MCF 10A (cell line): ENCODE results near the gene PRKG1. TPM values are rescaled to one million over a fixed set of nuclear protein-coding genes. Genes with fewer than 3 reads are reported as not detected.

Source experiments
- BruUV-seq: library from RNA; stranded (reverse); fragments of 400-500 nt; replicated peaks from 2 replicates; lab custom pipeline; 2021; lab: Mats Ljungman, UMichigan
- CTCF ChIA-PET: fragments of 300-600 bp; sonication (Branson Sonifier 250); formaldehyde crosslinking; extraction: SDS; loops from one replicate; lab custom pipeline; 2021; ENCODE audit warnings: antibody characterized with exemption, inconsistent platforms; lab: Yijun Ruan, JAX
- POLR2A ChIA-PET: fragments of 300-600, 350-650 bp; sonication (Branson Sonifier 250); formaldehyde crosslinking; extraction: SDS; loops from one replicate; lab custom pipeline; 2020; ENCODE audit warnings: antibody characterized with exemption, inconsistent platforms; lab: Yijun Ruan, JAX
- DNase-seq: peaks from one replicate; pipeline ENCODE4 v3.0.0-alpha.2; 2018; ENCODE audit not compliant: unreplicated experiment
- H3K27ac Mint-ChIP-seq: one replicate; pipeline ENCODE4 v1.8.0; 2022; ENCODE audit warnings: mild to moderate bottlenecking, low read depth, mixed read lengths; ENCODE audit not compliant: unreplicated experiment
- H3K27me3 Mint-ChIP-seq: one replicate; pipeline ENCODE4 v1.8.0; 2022; ENCODE audit warnings: mixed read lengths; ENCODE audit not compliant: insufficient read depth, unreplicated experiment
- H3K36me3 Mint-ChIP-seq: one replicate; pipeline ENCODE4 v1.8.0; 2022; ENCODE audit warnings: mild to moderate bottlenecking, moderate library complexity, mixed read lengths; ENCODE audit not compliant: insufficient read depth, unreplicated experiment
- H3K4me1 Mint-ChIP-seq: one replicate; pipeline ENCODE4 v1.8.0; 2022; ENCODE audit warnings: mixed read lengths; ENCODE audit not compliant: insufficient read depth, unreplicated experiment
- H3K4me3 Mint-ChIP-seq: one replicate; pipeline ENCODE4 v1.8.0; 2022; ENCODE audit warnings: mild to moderate bottlenecking, moderate library complexity, mixed read lengths; ENCODE audit not compliant: unreplicated experiment
- H3K9me3 Mint-ChIP-seq: one replicate; pipeline ENCODE4 v1.8.0; 2022; ENCODE audit warnings: mixed read lengths; ENCODE audit not compliant: unreplicated experiment
- CTCF ChIP-seq: fragments of 200-600 bp; IDR thresholded peaks from one replicate; pipeline ENCODE4 v1.8.0; 2022; ENCODE audit warnings: antibody characterized with exemption, mild to moderate bottlenecking; ENCODE audit not compliant: unreplicated experiment
- intact Hi-C: fragments of 100-400 bp; cut with micrococcal nuclease; formaldehyde crosslinking; loops from 2 replicates; pipeline ENCODE4 v1.14.1; 2022
- total RNA-seq: library from RNA; stranded (reverse); gene quantifications from 2 replicates; pipeline ENCODE4 v1.2.3, GENCODE V29; 2022

Gene PRKG1
- total RNA-seq, 1 experiment from 2014 or later: 0.09 TPM

GRCh38 chr10:51617576-51618235, 543.4 kb downstream of the PRKG1 start:
- H3K27me3 Mint-ChIP-seq: no peaks in the 10 kb centered on the region
- intact Hi-C loops: no loop called here
- no peak for DNase-seq
- no peak overlapping the region for H3K4me3 Mint-ChIP-seq
- BruUV-seq: no TSS peak
- no peak for TF ChIP-seq CTCF
- no peak overlapping the region for H3K27ac Mint-ChIP-seq
- H3K9me3 Mint-ChIP-seq: no peaks in the 10 kb centered on the region
- ChIA-PET POLR2A (no interaction called here), CTCF (interaction anchor here (0.6 to 1.3 kb wide), 3 partner anchors 8 to 338 kb away, joined by 3 to 4 read pairs (median 3); no protein-coding TSS in a partner anchor)
- no peaks in the 10 kb centered on the region for H3K36me3 Mint-ChIP-seq
- H3K4me1 Mint-ChIP-seq: no peaks in the 10 kb centered on the region

GRCh38 chr10:51619365-51619764, 545.1 kb downstream of the PRKG1 start:
- no peak for TF ChIP-seq CTCF
- POLR2A ChIA-PET: no interaction called here
- intact Hi-C loops: no loop called here
- Mint-ChIP-seq H3K27me3 (no peaks in the 10 kb centered on the region), H3K36me3 (no peaks in the 10 kb centered on the region), H3K27ac (no peak overlapping the region), H3K4me1 (no peaks in the 10 kb centered on the region), H3K4me3 (no peak overlapping the region), H3K9me3 (no peaks in the 10 kb centered on the region)
- CTCF ChIA-PET: no interaction called here
- no TSS peak for BruUV-seq
- DNase-seq: no peak

GRCh38 chr10:51620131-51620530, 545.8 kb downstream of the PRKG1 start:
- H3K27me3 Mint-ChIP-seq: no peaks in the 10 kb centered on the region
- H3K27ac Mint-ChIP-seq: no peak overlapping the region
- H3K4me3 Mint-ChIP-seq: no peak overlapping the region
- DNase-seq: no peak
- H3K9me3 Mint-ChIP-seq: no peaks in the 10 kb centered on the region
- H3K4me1 Mint-ChIP-seq: no peaks in the 10 kb centered on the region
- POLR2A ChIA-PET: no interaction called here
- intact Hi-C loops: no loop called here
- no TSS peak for BruUV-seq
- no peak for TF ChIP-seq CTCF
- H3K36me3 Mint-ChIP-seq: no peaks in the 10 kb centered on the region
- CTCF ChIA-PET: no interaction called here

GRCh38 chr10:51624013-51624412, 549.7 kb downstream of the PRKG1 start:
- no peak overlapping the region for H3K27ac Mint-ChIP-seq
- peaks cover 15% of the 10 kb centered on the region for H3K27me3 Mint-ChIP-seq
- no TSS peak for BruUV-seq
- ChIA-PET POLR2A (no interaction called here), CTCF (interaction anchor here (0.6 kb wide), 2 partner anchors 81 to 571 kb away, joined by 3 to 4 read pairs; no protein-coding TSS in a partner anchor)
- no peak for DNase-seq
- H3K9me3 Mint-ChIP-seq: no peaks in the 10 kb centered on the region
- H3K4me1 Mint-ChIP-seq: no peaks in the 10 kb centered on the region
- intact Hi-C loops: no loop called here
- H3K36me3 Mint-ChIP-seq: no peaks in the 10 kb centered on the region
- no peak for TF ChIP-seq CTCF
- no peak overlapping the region for H3K4me3 Mint-ChIP-seq
